HG02973 (cell line): ENCODE results near the gene FBN2.
"Not testable (repeated sequence)": the region's sequence is repeated elsewhere in the genome, so short reads cannot be mapped to it uniquely, and the experiment has no call there.

ENCODE experiments used
- ATAC-seq: cut with Tn5 transposase; IDR thresholded peaks from one replicate; pipeline ENCODE4 v1.9.1; 2021; ENCODE audit warnings: moderate library complexity; ENCODE audit not compliant: unreplicated experiment

The FBN2 gene

DNA sequence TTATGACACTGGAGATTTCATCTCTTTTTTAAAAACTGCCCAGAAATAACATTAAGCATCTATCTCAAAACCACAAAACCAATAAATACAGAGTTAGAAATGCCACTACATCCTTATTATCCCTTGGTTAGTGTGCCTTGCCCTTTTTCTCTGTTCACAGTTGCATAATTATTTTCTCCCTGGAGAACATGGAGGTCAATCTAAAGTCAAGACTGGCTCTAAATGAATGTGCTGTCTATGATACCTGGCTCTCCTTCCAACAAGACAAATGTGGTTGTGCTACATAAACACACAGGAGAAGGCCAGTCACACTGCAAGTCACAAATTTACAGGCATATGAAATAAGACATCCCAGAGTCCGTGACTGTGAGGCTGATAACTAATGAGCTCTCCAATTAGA, 2.8 kb downstream of the FBN2 start:
- ATAC-seq, result no peak

DNA sequence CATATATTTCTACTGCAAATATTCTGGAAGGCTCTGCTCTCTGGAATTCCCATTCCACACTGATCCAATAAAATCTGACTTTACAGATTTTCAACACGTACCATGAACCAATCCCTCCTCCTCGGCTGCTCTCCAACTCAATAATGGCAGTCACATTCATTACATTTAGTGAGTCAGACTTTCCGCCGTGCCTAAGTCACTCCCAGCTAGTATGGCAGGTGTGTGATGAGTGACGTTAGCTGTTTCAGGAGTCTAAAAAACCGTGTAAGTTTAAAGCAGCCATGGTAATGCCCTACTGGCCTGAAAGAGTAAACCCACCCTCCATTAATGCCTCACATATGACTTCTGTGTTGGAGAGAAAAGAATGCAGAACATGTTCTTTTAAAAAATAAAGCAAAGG, 3.3 kb downstream of the FBN2 start:
- ATAC-seq, result no peak

DNA sequence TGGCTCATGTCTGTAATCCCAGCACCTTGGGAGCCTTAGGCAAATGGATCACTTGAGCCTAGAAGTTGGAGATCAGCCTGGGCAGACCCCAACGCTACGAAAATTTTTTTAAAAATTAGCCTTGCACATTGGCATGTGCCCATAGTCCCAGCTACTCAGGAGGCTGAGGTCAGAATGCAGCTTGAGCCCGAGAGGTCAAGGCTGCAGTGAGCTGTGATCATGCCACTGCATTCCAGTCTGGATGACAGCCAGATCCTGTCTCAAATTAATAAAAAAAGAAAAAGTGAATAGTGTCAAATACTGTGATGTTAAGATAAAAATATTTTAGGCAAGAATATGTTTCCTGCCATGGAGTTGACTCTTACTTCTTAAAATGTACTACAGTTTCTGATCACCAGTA, 5.3 kb downstream of the FBN2 start:
- no peak for ATAC-seq

DNA sequence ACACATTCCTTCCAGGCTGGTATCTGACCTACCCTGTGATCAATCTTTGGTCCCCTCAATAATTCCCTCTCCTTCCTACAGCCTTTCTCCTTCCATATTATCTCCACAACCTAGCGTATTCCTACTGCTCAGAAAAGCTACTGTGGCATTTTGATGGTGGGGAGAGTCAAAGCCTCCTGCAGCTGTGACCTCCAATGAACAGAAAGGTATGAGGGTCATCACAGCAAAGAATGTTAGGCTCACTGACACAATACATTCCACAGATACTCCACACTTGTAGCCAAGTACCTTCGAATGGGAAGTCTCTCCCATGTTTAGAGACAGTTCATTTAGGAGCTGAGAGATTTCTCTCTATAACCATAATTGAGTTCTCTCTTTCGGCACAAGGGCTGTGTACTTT, 5.9 kb downstream of the FBN2 start:
- ATAC-seq, result no peak

DNA sequence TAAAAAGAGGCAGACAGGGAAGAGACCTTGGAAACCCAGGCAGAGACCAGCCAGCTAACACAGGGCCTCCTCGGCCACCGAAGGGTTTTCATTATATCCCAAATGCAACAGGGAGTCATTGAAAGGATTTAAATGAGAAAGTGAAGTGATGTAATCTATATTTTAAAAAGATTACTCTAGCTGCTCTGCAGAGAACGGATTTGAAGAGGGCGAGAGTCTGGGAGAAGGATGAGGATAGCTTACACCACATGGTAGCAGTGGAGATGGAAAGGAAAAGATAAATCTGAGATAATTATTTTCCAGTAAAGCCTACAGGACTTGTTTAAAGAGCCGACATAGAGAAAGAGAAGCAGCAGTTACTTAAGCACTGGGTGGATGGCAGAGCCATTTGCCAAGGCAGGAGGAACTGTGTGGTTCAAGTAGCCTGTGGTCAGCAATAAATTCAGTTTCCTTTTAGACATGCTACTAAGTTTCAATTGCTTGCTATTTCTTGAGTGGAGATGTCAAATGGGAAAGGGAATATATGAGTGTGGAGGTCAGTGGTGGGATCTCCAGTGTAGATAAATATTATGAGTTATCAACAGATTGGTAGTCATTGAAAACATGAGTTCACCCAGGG, 9.3 kb downstream of the FBN2 start:
- no peak for ATAC-seq

DNA sequence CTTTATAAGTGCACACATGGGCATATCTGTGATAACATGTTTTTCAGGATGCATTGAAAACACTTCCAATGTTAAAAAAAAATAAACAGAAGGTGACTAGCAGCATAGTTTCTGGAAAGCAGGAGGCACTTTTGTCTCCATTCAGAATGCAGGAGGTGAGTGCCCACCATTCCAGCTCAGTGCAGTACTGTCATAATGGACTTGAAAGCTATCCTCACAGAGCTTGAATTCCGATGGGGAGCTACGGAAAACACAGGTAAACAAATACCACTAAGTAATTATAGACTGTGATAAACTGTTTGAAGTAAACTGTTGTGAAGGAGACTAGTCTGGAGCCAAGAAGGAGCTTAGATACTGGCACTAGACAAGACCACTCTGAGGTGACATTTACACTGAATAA, 9.9 kb downstream of the FBN2 start:
- no peak for ATAC-seq

DNA sequence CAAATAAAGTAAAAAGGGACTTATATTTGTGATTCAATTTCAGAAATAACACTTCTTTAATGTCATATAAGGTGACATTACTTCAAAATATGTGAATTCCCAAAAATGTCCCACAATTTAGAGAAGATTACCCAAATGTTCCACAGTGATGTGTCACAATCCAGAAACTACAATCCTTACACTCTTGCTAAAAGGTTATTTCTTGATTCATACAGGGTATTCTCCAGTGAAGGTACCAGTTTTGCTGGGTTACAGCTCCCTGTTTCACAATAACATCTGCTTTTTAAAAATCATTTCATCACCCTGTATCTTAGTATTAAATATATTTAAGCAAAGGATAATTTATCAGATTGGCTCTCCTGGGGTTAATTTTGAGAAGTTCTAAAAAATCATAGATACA, 11.0 kb downstream of the FBN2 start:
- ATAC-seq, result no peak

DNA sequence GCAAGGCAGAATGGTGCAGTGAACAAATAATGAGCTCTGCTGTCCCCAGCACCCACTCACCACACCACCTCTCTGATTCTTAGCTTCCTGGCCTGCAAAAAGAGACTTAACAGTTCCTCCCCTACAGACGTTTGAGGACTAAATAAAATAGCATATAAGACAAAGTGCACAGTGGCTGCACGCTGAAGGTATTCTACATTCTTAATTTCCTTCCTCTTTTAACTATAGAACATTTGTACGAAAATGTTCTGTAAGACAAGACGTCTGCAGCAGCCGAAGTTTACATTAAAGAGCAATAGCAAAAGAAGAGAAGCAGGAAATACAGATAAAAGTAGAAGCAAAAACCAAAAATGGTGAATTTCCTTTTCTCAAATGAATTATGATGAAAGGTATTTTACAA, 15.7 kb downstream of the FBN2 start:
- no peak for ATAC-seq

DNA sequence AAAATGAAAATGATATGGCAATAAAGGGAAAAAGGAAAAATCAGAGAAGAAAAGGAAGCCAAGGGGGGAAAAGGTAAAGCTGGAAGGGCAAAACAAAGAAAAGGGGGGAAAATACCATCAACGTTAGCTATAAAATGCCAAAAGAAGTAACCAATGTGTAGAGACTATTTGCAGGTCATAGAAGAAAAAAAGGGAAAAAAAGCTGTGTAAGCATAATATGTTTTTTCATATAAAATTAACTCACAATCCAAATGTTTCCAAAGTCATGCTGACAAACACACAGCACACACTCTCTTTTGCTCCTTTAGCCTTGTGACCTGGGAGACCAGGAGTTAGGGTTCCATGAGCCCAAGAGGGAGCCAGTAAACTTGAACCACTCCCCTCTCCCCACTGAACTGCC, 18.2 kb downstream of the FBN2 start:
- no peak for ATAC-seq

DNA sequence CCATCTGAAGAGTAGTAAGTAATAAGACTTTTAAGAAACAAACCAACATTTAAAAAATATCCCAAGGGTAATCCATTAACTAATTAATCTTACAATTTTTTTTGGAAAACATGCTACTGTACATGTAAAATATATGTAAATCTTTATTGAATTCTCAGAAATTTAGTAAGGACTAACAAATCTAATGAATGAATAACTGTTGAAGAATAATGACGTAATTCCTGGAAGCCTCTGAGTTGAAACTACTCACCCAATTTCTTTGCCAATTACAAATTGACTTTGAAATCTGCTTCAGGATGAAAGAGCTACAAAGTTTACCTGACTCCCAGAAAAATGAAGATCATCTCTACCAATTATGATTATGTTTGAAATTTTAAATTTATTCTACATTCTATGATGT, 21.1 kb downstream of the FBN2 start:
- no peak for ATAC-seq

DNA sequence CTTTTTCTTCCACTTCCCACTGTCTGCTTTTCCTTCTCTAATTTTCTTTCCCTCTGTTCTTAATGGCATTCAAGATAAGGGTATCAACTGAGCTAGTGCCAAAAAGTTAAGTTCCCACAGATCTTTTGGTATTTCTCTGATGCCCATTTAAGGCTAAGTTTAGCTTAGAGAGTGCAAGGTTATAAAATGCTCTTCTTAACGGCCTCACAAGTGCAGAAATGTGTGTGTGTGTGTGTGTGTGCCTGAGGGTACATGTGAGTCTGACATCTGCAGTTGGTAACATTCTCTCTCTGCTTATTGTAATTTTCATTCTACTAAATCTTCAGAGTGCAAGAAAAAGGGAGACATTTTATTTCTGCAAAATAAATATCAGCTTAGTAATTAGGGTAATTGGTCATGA, 24.2 kb downstream of the FBN2 start:
- no peak for ATAC-seq

DNA sequence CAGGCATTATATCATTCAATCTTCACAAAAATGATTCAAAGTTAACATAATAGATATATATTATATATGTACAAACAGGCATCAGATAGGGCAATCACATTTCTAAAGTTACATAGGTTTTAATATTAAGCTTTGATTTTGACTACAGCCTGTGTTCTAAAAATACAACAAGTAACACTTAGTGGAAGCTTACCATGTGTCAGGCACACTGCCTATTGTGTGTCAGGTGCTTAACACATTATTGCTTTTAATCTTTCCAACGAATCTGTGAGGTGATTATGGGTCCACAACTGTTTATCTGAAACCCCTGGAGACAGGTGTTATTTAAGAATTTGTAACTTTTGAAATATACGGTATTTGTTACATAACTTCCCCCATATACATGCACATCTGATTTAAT, 25.2 kb downstream of the FBN2 start:
- ATAC-seq, result no peak

DNA sequence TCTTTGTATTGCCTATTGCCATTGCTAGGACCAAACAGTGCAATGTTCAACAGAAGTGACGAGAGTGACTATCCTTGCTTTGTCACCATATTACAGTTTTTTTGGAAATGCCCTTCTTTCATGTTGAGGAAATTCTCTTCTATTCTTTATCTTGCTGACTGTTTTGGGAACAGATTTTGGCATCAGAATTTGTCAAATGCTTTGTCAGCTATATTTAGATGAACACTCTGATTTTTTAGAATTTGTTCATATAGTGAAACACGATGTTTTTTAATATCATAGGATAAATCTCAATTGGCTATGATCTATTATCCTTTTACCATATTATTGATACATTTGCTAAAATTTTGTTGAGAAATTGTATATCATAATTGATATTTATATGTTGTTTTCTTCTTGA, 31.4 kb downstream of the FBN2 start:
- no peak for ATAC-seq

DNA sequence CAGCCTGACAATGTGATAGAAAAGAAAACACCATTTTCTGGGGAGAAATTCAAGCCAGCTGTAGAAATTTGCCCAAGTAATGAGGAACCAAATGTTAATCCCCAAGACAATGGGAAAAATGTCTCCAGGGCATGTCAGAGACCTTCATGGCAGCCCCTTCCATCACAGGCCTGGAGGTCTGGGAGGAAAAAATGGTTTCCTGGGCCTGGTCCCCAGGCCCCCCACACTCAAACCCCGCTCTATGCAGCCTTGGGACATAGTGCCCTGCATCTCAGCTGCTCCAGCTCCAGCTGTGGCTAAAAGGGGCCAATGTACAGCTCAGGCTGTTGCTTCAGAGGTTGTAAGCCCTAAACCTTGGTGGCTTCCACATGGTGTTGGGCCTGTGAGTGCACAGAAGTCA, 34.3 kb downstream of the FBN2 start:
- not testable (repeated sequence) for ATAC-seq

DNA sequence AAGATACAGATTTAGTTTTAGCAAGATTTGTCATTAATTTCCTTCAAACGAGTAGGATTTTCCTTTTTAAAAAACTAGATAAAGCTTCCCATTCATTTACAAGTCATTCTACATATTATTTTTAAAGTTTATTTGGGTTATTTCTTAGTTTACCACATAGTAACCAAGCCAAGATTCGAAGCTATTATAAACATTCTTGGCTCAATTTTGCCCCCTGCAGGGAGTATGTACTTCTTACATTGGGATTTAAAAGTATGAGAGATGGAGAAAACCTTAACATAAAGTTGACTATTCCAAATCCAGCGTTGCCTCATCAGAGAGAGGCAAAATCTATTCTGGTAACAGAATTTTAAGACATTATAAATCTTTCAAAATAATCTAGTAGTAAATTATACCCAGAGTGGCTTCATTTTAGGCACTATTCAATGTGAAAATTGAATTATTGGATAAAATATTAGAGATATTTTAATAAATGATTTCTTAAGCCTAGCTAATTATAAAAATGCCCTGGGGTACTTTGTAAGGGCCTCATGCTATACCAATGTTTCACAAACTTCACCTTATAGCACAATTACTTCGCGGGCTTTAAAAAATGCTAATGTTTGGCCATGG, 39.1 kb downstream of the FBN2 start:
- no peak for ATAC-seq

DNA sequence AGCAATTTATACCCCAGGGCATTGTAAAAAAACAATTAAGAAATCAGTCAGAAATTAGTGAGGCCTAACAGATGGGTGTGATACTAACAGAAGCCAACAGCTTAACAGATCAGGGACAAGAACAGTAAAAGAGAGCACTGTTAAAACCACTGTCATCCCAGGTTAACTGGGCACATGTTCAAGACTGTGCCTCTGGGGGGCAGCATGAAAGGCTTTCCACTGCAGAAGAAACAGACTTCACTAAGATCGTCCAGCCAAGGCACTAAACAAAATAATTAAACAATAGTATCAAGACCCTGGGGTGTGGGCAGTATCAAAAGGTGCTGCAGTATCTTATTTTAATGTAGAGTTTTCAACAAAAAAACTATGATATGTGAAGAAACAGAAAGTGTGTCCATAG, 43.5 kb downstream of the FBN2 start:
- no peak for ATAC-seq

DNA sequence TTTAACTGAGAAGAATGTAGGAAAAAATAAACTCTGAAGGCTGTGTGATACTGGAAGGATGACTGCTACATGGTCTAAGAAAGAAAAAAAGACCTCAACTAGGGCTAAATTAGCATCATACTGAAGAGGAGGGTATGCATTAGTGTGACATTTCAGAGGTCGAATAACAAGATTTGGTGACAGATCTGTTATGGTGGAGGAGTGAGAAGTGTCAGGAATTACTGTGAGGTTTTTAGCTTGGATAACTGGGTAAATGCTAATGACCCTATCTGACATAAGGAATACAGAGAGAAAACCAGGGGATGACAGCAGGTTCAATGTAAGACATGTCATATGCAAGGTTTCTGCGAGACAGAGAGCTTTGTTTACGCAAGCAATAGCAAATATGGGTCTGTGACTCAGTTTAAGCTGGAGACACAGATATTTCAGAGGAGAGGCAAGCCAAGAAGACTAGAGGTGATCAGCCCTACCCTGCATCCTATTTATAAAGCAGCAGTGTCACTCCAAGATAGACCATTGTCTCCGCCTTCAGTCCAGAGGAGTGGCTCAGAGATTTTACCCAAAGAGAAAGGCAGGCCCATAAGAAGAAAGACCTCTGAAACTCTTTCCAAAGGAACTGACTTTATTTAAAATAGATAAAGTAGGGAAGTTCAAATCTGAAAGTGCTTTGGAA, 44.3 kb downstream of the FBN2 start:
- ATAC-seq, result no peak

DNA sequence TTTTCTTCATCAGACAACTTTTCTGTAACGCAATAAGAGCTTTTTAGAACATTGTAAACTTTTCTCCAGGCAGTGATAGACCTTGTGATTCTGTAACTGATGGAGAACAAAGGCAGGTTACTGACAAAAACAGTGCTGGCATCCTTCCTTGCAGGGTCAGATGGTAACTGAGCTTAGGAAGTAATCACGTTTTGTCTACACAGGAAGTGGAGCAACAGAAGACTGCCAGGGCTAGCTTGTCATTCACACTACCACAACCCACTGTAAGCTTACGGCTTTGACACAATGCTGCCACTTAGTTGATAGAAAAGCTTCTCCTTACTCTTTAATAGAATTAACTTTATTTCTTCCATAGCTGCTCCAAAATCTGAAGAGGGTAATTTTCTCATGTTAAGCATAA, 46.8 kb downstream of the FBN2 start:
- ATAC-seq, result no peak

DNA sequence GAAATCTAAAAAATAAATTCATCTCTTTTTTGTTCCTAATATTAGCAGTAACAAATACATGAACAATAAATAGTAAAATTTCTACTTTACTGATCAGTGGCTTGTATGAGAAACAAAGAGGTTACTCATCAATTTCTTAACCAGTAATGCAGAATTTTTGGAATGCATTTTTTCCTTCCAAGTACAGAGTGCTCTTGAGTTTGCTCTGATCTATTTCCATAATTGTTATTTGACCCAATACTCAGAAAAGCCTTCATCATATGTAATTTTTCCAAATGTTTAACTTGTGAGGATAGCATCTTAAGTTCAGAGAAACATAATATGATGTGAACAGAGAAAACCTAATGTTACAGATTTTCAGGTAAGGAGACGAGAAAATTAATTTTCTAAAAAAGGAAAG, 47.3 kb downstream of the FBN2 start:
- no peak for ATAC-seq

DNA sequence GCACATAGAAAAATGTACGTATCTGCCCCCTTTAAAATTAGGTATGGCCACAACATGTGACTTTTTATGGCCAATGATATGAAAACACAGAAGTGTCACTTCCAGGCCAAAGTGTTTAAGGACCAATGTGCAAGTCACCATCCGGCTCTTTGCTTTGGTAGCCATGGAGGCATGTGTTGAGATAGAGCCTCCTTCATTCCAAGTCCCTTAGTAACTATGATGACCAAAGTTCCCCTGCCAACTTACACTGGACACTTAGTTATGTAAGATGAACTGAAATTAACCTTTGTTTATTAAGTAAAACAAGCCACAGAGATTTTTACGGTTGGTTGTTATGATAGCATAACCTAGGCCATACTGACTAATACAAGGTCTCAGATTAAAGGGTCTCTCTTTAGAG, 51.0 kb downstream of the FBN2 start:
- ATAC-seq, result no peak

DNA sequence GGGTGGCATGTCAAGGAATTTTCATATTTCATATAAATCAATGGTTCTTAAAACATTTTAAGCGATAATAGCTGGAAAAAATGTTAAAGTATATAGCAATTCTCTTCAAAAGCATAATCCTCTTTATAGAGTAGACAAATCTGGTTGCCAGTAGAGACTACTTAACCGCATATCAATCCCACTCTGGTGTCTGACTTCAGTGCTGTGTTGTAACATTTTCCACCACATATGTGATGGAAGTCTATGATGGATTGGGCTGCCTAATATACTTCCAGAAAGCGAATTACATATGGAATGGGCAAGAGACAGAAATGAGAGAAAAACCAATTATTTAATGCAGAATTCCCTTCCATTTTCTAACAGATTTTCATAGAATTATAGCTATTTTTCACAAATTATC, 54.3 kb downstream of the FBN2 start:
- ATAC-seq, result no peak

DNA sequence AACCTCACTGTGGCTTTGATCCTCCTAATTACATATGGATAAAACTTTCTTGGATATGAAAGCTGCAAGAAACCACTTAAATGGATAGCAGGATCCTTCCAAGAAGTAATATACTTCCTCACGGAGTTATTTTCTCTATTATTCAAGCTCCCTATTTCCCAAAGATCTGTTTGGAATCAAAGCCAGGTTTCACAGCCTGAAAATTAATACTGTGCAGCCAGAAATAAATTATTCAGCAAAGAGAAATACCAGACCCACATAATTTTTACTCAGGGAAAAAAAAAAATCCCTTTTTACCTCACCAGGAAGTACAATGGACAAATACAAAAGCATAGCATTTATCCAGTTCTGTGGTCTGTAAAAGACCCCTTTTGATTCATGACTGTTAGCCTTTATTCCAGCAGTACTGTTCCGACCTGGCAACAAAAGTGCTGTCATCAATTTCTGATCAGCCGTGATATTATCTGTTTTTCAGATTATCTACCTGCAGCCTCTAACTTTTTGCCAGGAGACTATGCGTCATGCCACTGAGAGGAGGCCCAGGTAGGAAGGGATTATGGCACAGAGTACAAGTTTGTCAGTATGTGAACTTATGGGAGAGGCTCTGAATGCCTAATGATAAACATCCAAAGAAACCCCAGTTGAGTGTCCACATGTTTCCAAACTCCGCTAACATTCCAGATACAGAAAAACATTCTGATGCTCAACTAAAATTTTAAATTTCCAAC, 57.0 kb downstream of the FBN2 start:
- no peak for ATAC-seq
